Lower leg skin (tissue), 4 donors: ENCODE results near the gene METTL24. TPM values are rescaled to one million over a fixed set of nuclear protein-coding genes. Genes with fewer than 3 reads are reported as not detected.

Experiments
- DNase-seq, 2 donors: peaks; one replicate each; pipeline ENCODE4 v3.0.0-alpha.2; 2019; ENCODE audit warnings: low spot score in 2 of 2
- H3K4me3 ChIP-seq: fragments of 200-600 bp; sonication (generic); 2 replicates; pipeline ENCODE4 v1.5.1; 2017; ENCODE audit warnings: mild to moderate bottlenecking, low read depth; ENCODE audit not compliant: poor library complexity, severe bottlenecking
- POLR2A ChIP-seq, 2 donors: fragments of 450-650 bp; IDR thresholded peaks; one replicate each; pipeline ENCODE4 v1.6.1; 2016 to 2017; ENCODE audit warnings: antibody characterized with exemption in 2 of 2, mild to moderate bottlenecking in 1 of 2, moderate library complexity in 1 of 2
- WGBS, 2 donors: methylation state at CpG; one replicate each; pipeline ENCODE4 v1.1.5; 2018; 5-methylcytosine and 5-hydroxymethylcytosine counted together
- intact Hi-C: fragments of 100-400 bp; cut with DNase I; formaldehyde crosslinking; loops from one replicate; pipeline ENCODE4 v1.15.0; 2023; ENCODE audit warnings: low total_unique reads
- total RNA-seq, 4 donors: library from RNA; depleted of rRNA; stranded (reverse); fragments of >200 nt; gene quantifications; one replicate each; pipeline ENCODE4 v1.1.0, GENCODE V29; 2016
- TF ChIP-seq, protein P1 (sequence below), 3 donors: fragments of 450-650 bp; IDR thresholded peaks; one replicate each; pipeline ENCODE4 v1.5.1; 2016; ENCODE audit warnings: antibody characterized with exemption in 3 of 3, mild to moderate bottlenecking in 3 of 3, moderate library complexity in 2 of 3

METTL24 gene
- total RNA-seq, 4 donors from 2014 or later = 0.22 to 2.5 (median 1.8) TPM; not detected in 1

DNA sequence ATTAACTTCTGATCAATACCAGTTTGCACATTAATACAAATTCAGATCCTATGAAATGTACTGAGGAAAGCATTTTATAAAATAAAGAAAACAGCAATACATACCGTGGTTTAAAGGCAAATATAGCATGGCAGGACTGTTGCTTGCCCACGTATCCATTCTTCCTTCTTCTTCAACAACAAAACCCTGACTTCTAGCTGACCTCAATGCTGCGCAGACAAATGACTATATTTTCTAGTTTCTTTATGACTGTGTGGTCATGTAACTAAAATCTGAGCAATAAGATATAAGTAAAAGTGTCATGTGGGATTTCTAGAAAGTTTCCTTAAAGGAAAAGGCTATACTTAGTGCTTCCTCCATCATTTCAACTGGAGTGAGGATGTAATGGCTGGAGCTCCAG, 92.9 kb downstream of the METTL24 start:
- H3K4me3 ChIP-seq = no peak overlapping the region
- TF ChIP-seq, protein P1, sequence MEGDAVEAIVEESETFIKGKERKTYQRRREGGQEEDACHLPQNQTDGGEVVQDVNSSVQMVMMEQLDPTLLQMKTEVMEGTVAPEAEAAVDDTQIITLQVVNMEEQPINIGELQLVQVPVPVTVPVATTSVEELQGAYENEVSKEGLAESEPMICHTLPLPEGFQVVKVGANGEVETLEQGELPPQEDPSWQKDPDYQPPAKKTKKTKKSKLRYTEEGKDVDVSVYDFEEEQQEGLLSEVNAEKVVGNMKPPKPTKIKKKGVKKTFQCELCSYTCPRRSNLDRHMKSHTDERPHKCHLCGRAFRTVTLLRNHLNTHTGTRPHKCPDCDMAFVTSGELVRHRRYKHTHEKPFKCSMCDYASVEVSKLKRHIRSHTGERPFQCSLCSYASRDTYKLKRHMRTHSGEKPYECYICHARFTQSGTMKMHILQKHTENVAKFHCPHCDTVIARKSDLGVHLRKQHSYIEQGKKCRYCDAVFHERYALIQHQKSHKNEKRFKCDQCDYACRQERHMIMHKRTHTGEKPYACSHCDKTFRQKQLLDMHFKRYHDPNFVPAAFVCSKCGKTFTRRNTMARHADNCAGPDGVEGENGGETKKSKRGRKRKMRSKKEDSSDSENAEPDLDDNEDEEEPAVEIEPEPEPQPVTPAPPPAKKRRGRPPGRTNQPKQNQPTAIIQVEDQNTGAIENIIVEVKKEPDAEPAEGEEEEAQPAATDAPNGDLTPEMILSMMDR (IDR thresholded peaks at IDR 0.05) = no peak
- no peak for TF ChIP-seq POLR2A (IDR thresholded peaks at IDR 0.05)
- DNase-seq = no peak
- WGBS, 2 donors = 91 to 92% methylated on average over 3 of the region's 3 CpGs
- intact Hi-C loops = no loop called here

DNA sequence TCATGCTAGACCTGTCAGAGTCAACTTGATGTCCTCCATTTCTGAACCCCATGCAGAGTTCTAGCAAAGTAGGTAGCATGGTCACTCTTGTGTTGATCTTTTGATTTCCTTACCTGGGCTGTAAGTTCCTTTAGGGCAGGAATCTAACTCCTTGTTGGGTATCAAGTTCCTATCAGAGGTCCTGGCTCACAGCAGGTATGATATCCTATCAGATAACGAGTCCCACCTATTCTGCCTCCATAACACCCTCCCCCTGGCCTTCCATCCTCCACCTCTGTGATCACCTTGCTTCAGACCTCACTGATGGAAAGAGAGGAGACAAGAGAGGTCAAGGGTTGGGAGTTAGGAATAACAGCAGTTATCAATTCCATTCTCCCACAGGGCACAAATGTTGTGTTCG, 101.8 kb downstream of the METTL24 start:
- 90% methylated on average over 2 of the region's 2 CpGs for WGBS, 2 donors
- intact Hi-C loops = no loop called here
- TF ChIP-seq POLR2A (IDR thresholded peaks at IDR 0.05) = no peak
- TF ChIP-seq, protein P1 (IDR thresholded peaks at IDR 0.05) = no peak
- no peak overlapping the region for H3K4me3 ChIP-seq
- DNase-seq = no peak

DNA sequence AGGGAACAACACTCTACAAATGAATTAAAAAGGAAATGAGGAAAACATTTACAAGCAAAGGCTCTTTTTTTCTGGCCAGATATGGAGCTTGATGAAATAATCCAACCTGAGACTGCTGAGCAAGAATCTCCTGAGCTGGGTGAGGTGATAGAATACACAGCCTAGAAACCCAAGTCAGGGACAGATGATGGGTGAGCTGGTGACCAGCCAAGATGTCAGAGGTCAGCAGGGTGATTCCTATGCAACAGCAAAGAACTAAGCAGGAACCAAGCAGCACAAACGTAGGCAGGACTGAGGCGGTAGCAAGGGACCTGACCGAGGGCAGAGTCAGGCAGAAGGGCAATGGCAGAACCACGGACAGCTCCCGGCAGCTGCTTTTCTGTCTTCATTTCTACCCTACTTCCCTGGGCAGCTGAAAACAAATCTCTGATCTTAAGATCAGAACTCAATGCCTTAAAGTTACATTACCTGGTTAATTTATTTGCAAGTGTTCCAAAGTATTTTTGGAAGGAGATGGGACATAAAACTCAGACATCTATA, 102.9 kb downstream of the METTL24 start:
- TF ChIP-seq POLR2A (IDR thresholded peaks at IDR 0.05) = no peak
- TF ChIP-seq, protein P1 (IDR thresholded peaks at IDR 0.05) = no peak
- H3K4me3 ChIP-seq = no peak overlapping the region
- WGBS, 2 donors = 16 to 25% methylated on average over 5 of the region's 5 CpGs
- DNase-seq = no peak
- intact Hi-C loops = no loop called here

DNA sequence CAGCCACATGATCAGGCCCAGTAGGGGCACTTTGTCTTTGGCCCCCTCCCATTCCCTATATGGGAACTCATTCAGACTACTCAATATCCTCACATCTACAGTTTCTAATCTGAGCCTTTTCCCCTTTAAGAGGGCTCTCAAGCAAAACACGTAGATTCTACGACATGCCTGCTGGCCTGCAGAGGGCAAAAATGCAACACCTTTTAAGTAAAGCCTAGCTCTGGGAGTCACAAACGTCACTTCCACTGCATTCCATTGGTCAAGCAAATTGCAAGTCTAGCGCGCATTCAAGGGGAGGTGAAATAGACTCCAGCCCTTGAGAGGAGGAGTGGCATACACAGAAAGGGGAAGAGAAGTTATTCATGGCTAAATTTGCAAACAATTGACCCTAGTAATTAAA, 107.3 kb downstream of the METTL24 start:
- 79 to 86% methylated on average over 5 of the region's 5 CpGs for WGBS, 2 donors
- intact Hi-C loops = no loop called here
- H3K4me3 ChIP-seq = no peak overlapping the region
- no peak for DNase-seq
- TF ChIP-seq, protein P1 (IDR thresholded peaks at IDR 0.05) = no peak

DNA sequence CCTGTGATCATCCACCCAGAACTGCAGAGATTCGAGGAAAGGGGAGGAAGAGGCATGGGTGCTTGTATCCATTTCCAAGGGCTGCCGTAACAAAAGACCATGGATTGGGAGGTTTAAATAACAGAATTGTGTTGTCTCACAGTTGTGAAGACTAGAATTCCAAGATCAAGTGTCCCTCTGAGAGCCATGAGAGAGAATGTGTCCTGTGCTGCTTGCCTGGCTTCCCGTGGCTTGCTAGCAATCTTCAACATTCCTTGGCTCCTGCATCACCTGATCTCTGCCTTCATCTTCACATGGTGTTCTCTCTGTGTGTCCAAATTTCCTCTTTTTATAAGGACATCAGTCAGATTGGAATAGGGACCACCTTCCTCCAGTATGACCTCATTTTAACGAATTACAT, 108.1 kb downstream of the METTL24 start:
- DNase-seq = no peak
- no peak overlapping the region for H3K4me3 ChIP-seq
- TF ChIP-seq POLR2A (IDR thresholded peaks at IDR 0.05) = no peak
- TF ChIP-seq, protein P1 (IDR thresholded peaks at IDR 0.05) = no peak
- 85 to 89% methylated on average over 4 of the region's 4 CpGs for WGBS, 2 donors
- intact Hi-C loops = no loop called here

DNA sequence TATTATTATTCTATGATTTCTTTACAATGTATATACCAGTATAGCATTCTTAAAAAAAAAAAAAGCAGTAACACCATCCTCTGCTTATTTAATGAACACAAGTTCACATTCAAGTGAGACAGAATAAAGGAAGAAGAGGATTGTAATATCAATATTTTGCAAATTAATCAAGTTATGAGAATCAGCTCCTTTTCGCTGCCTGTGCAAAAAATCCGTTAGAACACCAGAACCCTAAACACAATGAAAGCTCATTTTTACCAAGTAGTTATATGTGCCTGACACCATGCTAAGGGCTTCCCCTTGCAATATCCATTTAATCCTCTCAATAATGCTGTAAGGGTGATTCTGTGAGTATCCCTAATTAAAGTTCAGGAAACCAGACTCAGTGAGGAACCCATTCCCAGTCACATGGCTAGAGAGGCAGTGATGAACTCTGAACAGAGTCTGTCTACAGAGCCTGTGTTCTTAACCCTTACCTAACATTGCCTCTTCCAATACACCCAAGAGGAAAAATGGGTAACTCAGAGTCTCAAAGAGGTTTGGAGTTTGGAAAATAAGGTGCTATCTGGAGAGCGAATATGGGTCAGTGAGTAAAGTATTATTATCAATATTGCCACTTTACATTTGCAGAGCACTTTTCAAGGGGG, 111.1 kb downstream of the METTL24 start:
- TF ChIP-seq, protein P1 (IDR thresholded peaks at IDR 0.05) = no peak
- no peak for TF ChIP-seq POLR2A (IDR thresholded peaks at IDR 0.05)
- WGBS, 2 donors = 96 to 97% methylated on average over 3 of the region's 3 CpGs
- H3K4me3 ChIP-seq = no peak overlapping the region
- intact Hi-C loops = no loop called here
- no peak for DNase-seq
